ENCODE results near the gene LAIR2. TPM values are rescaled to one million over a fixed set of nuclear protein-coding genes. Genes with fewer than 3 reads are reported as not detected.

The LAIR2 gene
- total RNA-seq, 1 experiment from 2014 or later, result not detected

DNA sequence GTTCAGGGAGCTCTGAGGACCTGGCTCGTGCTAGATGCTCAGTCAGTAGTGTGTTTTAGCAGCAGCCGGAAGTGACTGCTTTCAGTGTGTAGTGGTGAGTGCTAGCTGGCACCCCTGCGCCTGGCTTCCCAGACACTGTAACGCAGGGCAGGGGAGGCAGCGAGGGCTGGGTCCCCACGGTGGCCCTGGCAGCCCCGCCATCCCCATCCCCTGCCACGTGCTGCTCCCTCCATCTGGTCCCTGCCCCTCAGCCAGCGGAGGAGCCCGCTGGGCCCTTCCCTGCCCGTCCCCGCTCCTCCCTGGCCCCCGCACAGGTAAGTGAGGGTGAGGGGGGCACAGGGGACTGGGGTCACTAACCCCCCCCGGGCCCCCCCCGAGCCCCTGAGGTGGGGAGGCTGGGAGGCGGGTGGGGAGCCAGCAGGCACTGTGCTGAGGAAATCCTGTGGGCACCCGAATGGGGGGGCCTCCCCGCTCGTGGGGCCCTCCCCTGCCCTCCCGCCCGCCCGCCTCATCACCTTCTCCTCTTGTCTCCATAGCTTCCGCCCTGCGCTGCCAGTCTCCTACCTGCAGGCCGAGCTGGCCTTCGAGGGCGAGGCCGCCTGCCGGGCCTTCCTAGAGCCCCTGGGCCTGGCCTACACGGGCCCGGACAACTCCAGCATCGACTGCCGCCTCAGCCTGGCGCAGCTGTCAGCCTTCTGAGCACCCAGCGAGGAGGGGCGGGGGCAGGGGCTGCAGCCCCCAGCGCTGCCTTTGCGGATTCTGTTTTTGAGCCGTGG, 42.2 kb upstream of the LAIR2 start:
- ChIA-PET POLR2A (interaction anchor here (1.2 kb wide), 1 partner anchor 12 kb away, joined by 3 read pairs; no protein-coding TSS in a partner anchor), CTCF (no interaction called here)
- no TSS peak for BruUV-seq (replicated peaks)
- no peak for TF ChIP-seq CTCF (IDR thresholded peaks at IDR 0.05; ENCODE audit: insufficient read depth in 1 of 2, low read depth in 1 of 2, low read length in 1 of 2, severe bottlenecking in 1 of 2, unreplicated experiment in 1 of 2)
- H3K27ac Mint-ChIP-seq (ENCODE audit: unreplicated experiment), result peak overlapping the region; percentile 67
- peaks cover 7% of the 10 kb centered on the region; the same call in 1 of the 2 replicates for H3K36me3 ChIP-seq (ENCODE audit: control insufficient read depth, insufficient read depth, low read length)
- H3K4me3 ChIP-seq (ENCODE audit: low read depth, low read length), result no peak overlapping the region
- peaks cover 25% of the 10 kb centered on the region for H3K4me1 Mint-ChIP-seq (ENCODE audit: low read depth, unreplicated experiment)
- peaks cover 96% of the 10 kb centered on the region for H3K36me3 Mint-ChIP-seq (ENCODE audit: insufficient read depth, unreplicated experiment)
- H3K9me3 Mint-ChIP-seq (ENCODE audit: unreplicated experiment), result no peaks in the 10 kb centered on the region
- H3K4me1 ChIP-seq, result peaks cover 8% of the 10 kb centered on the region
- H3K27me3 Mint-ChIP-seq (ENCODE audit: insufficient read depth, unreplicated experiment), result no peaks in the 10 kb centered on the region
- intact Hi-C loops (cut with micrococcal nuclease; ENCODE audit: unreplicated experiment), result loop anchor here (5.0 kb wide), 2 partner anchors 268 to 1682 kb away; partner anchors contain the start of genes TSEN34 and ZNF444
- no peak for DNase-seq
- peak overlapping the region; percentile 92 for H3K4me3 Mint-ChIP-seq (ENCODE audit: unreplicated experiment)
- H3K9me3 ChIP-seq, result no peaks in the 10 kb centered on the region
- H3K27me3 ChIP-seq (replicated peaks; ENCODE audit: control insufficient read depth, insufficient read depth, low read length), result no peaks in the 10 kb centered on the region

DNA sequence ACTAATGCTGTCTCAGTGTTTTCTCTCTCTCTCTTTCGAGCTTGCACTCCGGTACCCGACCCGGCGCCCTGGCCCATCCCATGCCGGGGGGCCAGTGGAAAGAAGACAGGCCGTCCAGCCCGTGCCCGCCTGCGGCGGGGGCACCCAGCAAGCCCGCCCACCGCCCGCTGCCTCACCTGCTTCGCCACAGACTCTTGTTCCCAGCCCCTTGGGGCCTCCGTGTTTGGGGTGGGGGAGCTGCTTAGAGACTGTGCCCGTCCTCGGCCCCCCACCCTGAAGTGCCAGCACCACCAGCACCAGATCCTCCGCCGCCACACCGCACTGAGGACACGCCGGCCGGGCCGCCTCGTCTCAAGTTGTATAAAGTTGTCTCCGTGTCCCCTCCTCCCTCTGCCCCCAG, 41.4 kb upstream of the LAIR2 start:
- Mint-ChIP-seq H3K27ac (ENCODE audit: unreplicated experiment) (peak overlapping the region; percentile 67), H3K4me1 (ENCODE audit: low read depth, unreplicated experiment) (peaks cover 25% of the 10 kb centered on the region), H3K36me3 (ENCODE audit: insufficient read depth, unreplicated experiment) (peaks cover 93% of the 10 kb centered on the region), H3K27me3 (ENCODE audit: insufficient read depth, unreplicated experiment) (no peaks in the 10 kb centered on the region), H3K4me3 (ENCODE audit: unreplicated experiment) (peak overlapping the region; percentile 92), H3K9me3 (ENCODE audit: unreplicated experiment) (no peaks in the 10 kb centered on the region)
- intact Hi-C loops (cut with micrococcal nuclease; ENCODE audit: unreplicated experiment), result loop anchor here (5.0 kb wide), 2 partner anchors 269 to 1681 kb away; partner anchors contain the start of genes TSEN34 and ZNF444
- no peak for DNase-seq
- TF ChIP-seq CTCF (IDR thresholded peaks at IDR 0.05; ENCODE audit: insufficient read depth in 1 of 2, low read depth in 1 of 2, low read length in 1 of 2, severe bottlenecking in 1 of 2, unreplicated experiment in 1 of 2), result no peak
- no TSS peak for BruUV-seq (replicated peaks)
- peaks cover 15% of the 10 kb centered on the region for H3K4me1 ChIP-seq
- peaks cover 7% of the 10 kb centered on the region; the same call in 1 of the 2 replicates for H3K36me3 ChIP-seq (ENCODE audit: control insufficient read depth, insufficient read depth, low read length)
- no peaks in the 10 kb centered on the region for H3K9me3 ChIP-seq
- ChIA-PET POLR2A (interaction anchor here (3.1 kb wide), 1 partner anchor 12 kb away, joined by 48 read pairs; the partner anchor contains the start of gene LENG8), CTCF (no interaction called here)
- no peaks in the 10 kb centered on the region for H3K27me3 ChIP-seq (replicated peaks; ENCODE audit: control insufficient read depth, insufficient read depth, low read length)
- no peak overlapping the region; the same call in 1 of the 2 replicates for H3K4me3 ChIP-seq (ENCODE audit: low read depth, low read length)

GRCh38 chr19:54461613-54462012, 41.0 kb upstream of the LAIR2 start:
- Mint-ChIP-seq H3K27me3 (ENCODE audit: insufficient read depth, unreplicated experiment) (no peaks in the 10 kb centered on the region), H3K4me3 (ENCODE audit: unreplicated experiment) (peak overlapping the region; percentile 92), H3K9me3 (ENCODE audit: unreplicated experiment) (no peaks in the 10 kb centered on the region), H3K36me3 (ENCODE audit: insufficient read depth, unreplicated experiment) (peaks cover 89% of the 10 kb centered on the region), H3K4me1 (ENCODE audit: low read depth, unreplicated experiment) (peaks cover 25% of the 10 kb centered on the region), H3K27ac (ENCODE audit: unreplicated experiment) (peak overlapping the region; percentile 67)
- Histone ChIP-seq H3K9me3 (no peaks in the 10 kb centered on the region), H3K4me3 (ENCODE audit: low read depth, low read length) (no peak overlapping the region; the same call in 1 of the 2 replicates), H3K36me3 (ENCODE audit: control insufficient read depth, insufficient read depth, low read length) (peaks cover 7% of the 10 kb centered on the region; the same call in 1 of the 2 replicates), H3K27me3 (replicated peaks; ENCODE audit: control insufficient read depth, insufficient read depth, low read length) (no peaks in the 10 kb centered on the region), H3K4me1 (peaks cover 15% of the 10 kb centered on the region)
- TF ChIP-seq CTCF (IDR thresholded peaks at IDR 0.05; ENCODE audit: insufficient read depth in 1 of 2, low read depth in 1 of 2, low read length in 1 of 2, severe bottlenecking in 1 of 2, unreplicated experiment in 1 of 2), result no peak
- no peak for DNase-seq
- intact Hi-C loops (cut with micrococcal nuclease; ENCODE audit: unreplicated experiment), result loop anchor here (5.0 kb wide), 2 partner anchors 269 to 1681 kb away; partner anchors contain the start of genes TSEN34 and ZNF444
- ChIA-PET POLR2A (interaction anchor here (0.7 to 3.1 kb wide), 2 partner anchors 13 to 149 kb away, joined by 4 to 48 read pairs; partner anchors contain the start of gene LENG8), CTCF (no interaction called here)
- no TSS peak for BruUV-seq (replicated peaks)
